SK-N-SH (cell line): ENCODE data around the gene PDZK1. TPM values are rescaled to one million over a fixed set of nuclear protein-coding genes. Genes with fewer than 3 reads are reported as not detected.
A peak's percentile ranks its signal among the peaks of the same experiment; 100 is the strongest.

Experiments
- CTCF ChIA-PET: fragments of 300-600, 350-600 bp; formaldehyde crosslinking; extraction: SDS; loops from one replicate; lab custom pipeline; 2021; lab: Yijun Ruan, JAX
- POLR2A ChIA-PET: fragments of 350-600 bp; sonication (Branson Sonifier 250); formaldehyde crosslinking; extraction: SDS; loops from one replicate; lab custom pipeline; 2020; ENCODE audit warnings: antibody characterized with exemption, inconsistent platforms; lab: Yijun Ruan, JAX
- DNase-seq: peaks from one replicate; pipeline ENCODE4 v3.0.0; 2012
- H2AFZ ChIP-seq: fragments of 200-600 bp; sonication (generic); 2 replicates; pipeline ENCODE4 v1.8.1; 2016; ENCODE audit warnings: antibody characterized with exemption, mild to moderate bottlenecking, low read depth
- H3F3A ChIP-seq: fragments of 200-600 bp; sonication (generic); replicated peaks from 2 replicates; pipeline ENCODE3; 2016; ENCODE audit warnings: antibody characterized with exemption, mild to moderate bottlenecking; ENCODE audit not compliant: insufficient read depth
- H3K27ac ChIP-seq, 2 experiments: fragments of 200-500 bp in 1 of 2; fragments of 200-600 bp in 1 of 2; sonication (Bioruptor generic) in 1 of 2; sonication (generic), shearing (Covaris generic) in 1 of 2; 2 replicates each; pipeline versions ENCODE4 v1.5.1 to v1.6.1; 2014 to 2016; ENCODE audit warnings: low read depth in 2 of 2, inconsistent platforms in 1 of 2, low read length in 1 of 2, mild to moderate bottlenecking in 1 of 2, mixed read lengths in 1 of 2
- H3K27me3 ChIP-seq: fragments of 200-600 bp; sonication (generic), shearing (Covaris generic); 2 replicates; pipeline ENCODE4 v1.6.1; 2016; ENCODE audit warnings: mixed run types; ENCODE audit not compliant: insufficient read depth
- H3K36me3 ChIP-seq, 2 experiments: fragments of 200-500 bp in 1 of 2; fragments of 200-600 bp in 1 of 2; sonication (Bioruptor generic) in 1 of 2; sonication (generic) in 1 of 2; replicated peaks in 1 of 2; 2 replicates each; pipeline versions ENCODE3 to v1.5.1; 2014 to 2016; ENCODE audit warnings: low read length in 1 of 2, mild to moderate bottlenecking in 1 of 2; ENCODE audit not compliant: insufficient read depth in 2 of 2, control insufficient read depth in 1 of 2
- H3K4me1 ChIP-seq, 2 experiments: fragments of 200-500 bp in 1 of 2; fragments of 200-600 bp in 1 of 2; sonication (Bioruptor generic) in 1 of 2; sonication (generic), shearing (Covaris generic) in 1 of 2; 2 replicates each; pipeline versions ENCODE4 v1.5.1 to v1.6.1; 2014 to 2016; ENCODE audit warnings: low read depth in 1 of 2, low read length in 1 of 2, mixed run types in 1 of 2; ENCODE audit not compliant: insufficient read depth in 2 of 2, control insufficient read depth in 1 of 2
- H3K4me2 ChIP-seq: fragments of 200-600 bp; sonication (generic), shearing (Covaris generic); 2 replicates; pipeline ENCODE4 v1.6.1; 2017; ENCODE audit warnings: mixed run types
- H3K4me3 ChIP-seq, 2 experiments: fragments of 200-500 bp in 1 of 2; fragments of 200-600 bp in 1 of 2; sonication (Bioruptor generic) in 1 of 2; sonication (generic), shearing (Covaris generic) in 1 of 2; 2 replicates each; pipeline versions ENCODE4 v1.5.1 to v1.8.1; 2014 to 2016; ENCODE audit warnings: low read depth in 2 of 2, inconsistent platforms in 1 of 2, low read length in 1 of 2, mild to moderate bottlenecking in 1 of 2, mixed read lengths in 1 of 2, moderate library complexity in 1 of 2
- H3K79me2 ChIP-seq: fragments of 200-600 bp; sonication (generic); 2 replicates; pipeline ENCODE4 v1.8.1; 2017; ENCODE audit warnings: mild to moderate bottlenecking; ENCODE audit not compliant: insufficient read depth
- H3K9ac ChIP-seq: fragments of 200-600 bp; sonication (generic); 2 replicates; pipeline ENCODE4 v1.6.1; 2017; ENCODE audit warnings: mixed run types
- H3K9me2 ChIP-seq: fragments of 200-600 bp; sonication (generic); 2 replicates; pipeline ENCODE4 v1.6.1; 2017; ENCODE audit warnings: mixed run types
- H3K9me3 ChIP-seq: fragments of 200-600 bp; sonication (generic); 2 replicates; pipeline ENCODE4 v1.6.1; 2017; ENCODE audit warnings: mixed run types, mild to moderate bottlenecking, moderate library complexity
- H4K20me1 ChIP-seq: fragments of 200-600 bp; sonication (generic); 2 replicates; pipeline ENCODE4 v1.6.1; 2017; ENCODE audit warnings: mild to moderate bottlenecking, mixed run types; ENCODE audit not compliant: insufficient read depth
- CHD2 ChIP-seq: fragments of 150-350 bp; IDR thresholded peaks from 2 replicates; pipeline ENCODE4 v1.6.1; 2018; ENCODE audit warnings: low read length; ENCODE audit not compliant: partially characterized antibody
- EP300 ChIP-seq, 2 experiments: IDR thresholded peaks; 2 replicates each; pipeline versions ENCODE4 v1.4.0 to v1.6.1; 2012; ENCODE audit warnings: borderline replicate concordance in 1 of 2, low read depth in 1 of 2, low read length in 1 of 2
- EZH2phosphoT487 ChIP-seq: fragments of 200-600 bp; sonication (generic); IDR thresholded peaks from 2 replicates; pipeline ENCODE4 v1.6.1; 2017; ENCODE audit warnings: low read depth, mixed run types, mild to moderate bottlenecking, antibody characterized with exemption, moderate library complexity, borderline replicate concordance
- FOXJ3 ChIP-seq: sonication (generic); formaldehyde crosslinking; IDR thresholded peaks from 2 replicates; pipeline ENCODE4 v1.5.1; 2020; ENCODE audit warnings: mild to moderate bottlenecking, missing genetic modification reagents
- GATA2 ChIP-seq: sonication (generic); formaldehyde crosslinking; IDR thresholded peaks from 2 replicates; pipeline ENCODE4 v1.5.0; 2020; ENCODE audit warnings: mild to moderate bottlenecking, missing genetic modification reagents
- JUND ChIP-seq: IDR thresholded peaks from 2 replicates; pipeline ENCODE4 v1.4.0; 2012
- MAX ChIP-seq: IDR thresholded peaks from 2 replicates; pipeline ENCODE4 v1.4.0; 2012; ENCODE audit warnings: low read depth
- MEF2A ChIP-seq: IDR thresholded peaks from 2 replicates; pipeline ENCODE4 v1.4.0; 2012; ENCODE audit warnings: low read depth, borderline replicate concordance
- MXI1 ChIP-seq: IDR thresholded peaks from 2 replicates; pipeline ENCODE4 v1.6.1; 2012; ENCODE audit warnings: mild to moderate bottlenecking, low read depth, low read length, improper control_type of control experiment
- NRF1 ChIP-seq: IDR thresholded peaks from 2 replicates; pipeline ENCODE4 v1.6.1; 2012; ENCODE audit warnings: low read depth, mild to moderate bottlenecking, low read length
- PBX3 ChIP-seq: IDR thresholded peaks from 2 replicates; pipeline ENCODE4; 2012
- POLR2AphosphoS5 ChIP-seq: IDR thresholded peaks from 2 replicates; pipeline ENCODE4 v1.6.1; 2012; ENCODE audit warnings: low read depth, low read length
- RAD21 ChIP-seq: IDR thresholded peaks from 2 replicates; pipeline ENCODE4 v1.6.1; 2012; ENCODE audit warnings: mild to moderate bottlenecking, low read length
- REST ChIP-seq: IDR thresholded peaks from 2 replicates; pipeline ENCODE4 v1.6.1; 2012; ENCODE audit warnings: mild to moderate bottlenecking, low read depth, low read length, moderate library complexity
- SMC3 ChIP-seq: IDR thresholded peaks from 2 replicates; pipeline ENCODE4 v1.6.1; 2012; ENCODE audit warnings: low read depth, low read length, improper control_type of control experiment
- TAF1 ChIP-seq: IDR thresholded peaks from 2 replicates; pipeline ENCODE4 v1.6.1; 2012; ENCODE audit warnings: low read depth, mild to moderate bottlenecking, low read length, moderate library complexity, borderline replicate concordance
- TCF12 ChIP-seq: IDR thresholded peaks from 2 replicates; pipeline ENCODE4 v1.4.0; 2012
- TEAD4 ChIP-seq: IDR thresholded peaks from 2 replicates; pipeline ENCODE4 v1.4.0; 2012; ENCODE audit warnings: mild to moderate bottlenecking, borderline replicate concordance; ENCODE audit not compliant: insufficient read depth
- USF2 ChIP-seq: fragments of 150-350 bp; IDR thresholded peaks from 2 replicates; pipeline ENCODE4 v1.6.1; 2017; ENCODE audit warnings: antibody characterized with exemption, low read length, low read depth, borderline replicate concordance
- WGBS: methylation state at CpG from one replicate; pipeline ENCODE4 v1.1.6; 2017; ENCODE audit warnings: low lambda C conversion rate; 5-methylcytosine and 5-hydroxymethylcytosine counted together
- polyA plus RNA-seq, 3 experiments: library from polyadenylated mRNA; depleted of rRNA; stranded (reverse); fragments of >200 nt; gene quantifications; 2 replicates each; pipeline ENCODE4 v1.2.3, GENCODE V29; 2012

Gene PDZK1
- polyA plus RNA-seq, 1 of the 3 experiments (the other 2 are of a cell fraction): 0.16 TPM

GRCh38 chr1:145708063-145708462 is 895 bp upstream of the PDZK1 start:
- no peak overlapping the region for H3K4me3 ChIP-seq
- ChIA-PET POLR2A (interaction anchor here (0.8 kb wide), 1 partner anchor 40 kb away, joined by 3 read pairs; no protein-coding TSS in a partner anchor), CTCF (interaction anchor here (7.9 kb wide), 1 partner anchor 13 kb away, joined by 70 read pairs; the partner anchor contains the start of gene CD160)
- H3K4me2 ChIP-seq: no peak overlapping the region
- H2AFZ ChIP-seq: no peak overlapping the region
- 74% methylated on average over 7 of the region's 7 CpGs for WGBS
- no peaks in the 10 kb centered on the region for H3K9me3 ChIP-seq
- peak overlapping the region in 1 of 2 experiments; percentile 19; a peak in 2 of 4 replicates for H3K27ac ChIP-seq
- TF ChIP-seq POLR2AphosphoS5 (no peak), TEAD4 (no peak), JUND (no peak), GATA2 (CRISPR knock-in tag) (peak; percentile 61; the same call in 1 of the 2 replicates), USF2 (no peak), MEF2A (no peak), EP300 (IDR thresholded peaks at IDR 0.05; ENCODE audit: borderline replicate concordance in 1 of 2, low read depth in 1 of 2, low read length in 1 of 2) (no peak)
- no peaks in the 10 kb centered on the region for H3K27me3 ChIP-seq
- H3K36me3 ChIP-seq: no peaks in the 10 kb centered on the region
- DNase-seq: peak; percentile 38
- no peaks in the 10 kb centered on the region for H3K79me2 ChIP-seq
- H3K4me1 ChIP-seq: peaks cover 0 to 16% of the 10 kb centered on the region in 2 experiments; a peak in 1 of 4 replicates
- H4K20me1 ChIP-seq: no peaks in the 10 kb centered on the region
- no peaks in the 10 kb centered on the region for H3F3A ChIP-seq
- H3K9me2 ChIP-seq: no peaks in the 10 kb centered on the region
- no peak overlapping the region for H3K9ac ChIP-seq

- Histone ChIP-seq H3K79me2 (no peaks in the 10 kb centered on the region), H3K9ac (no peak overlapping the region), H3F3A (no peaks in the 10 kb centered on the region), H2AFZ (no peak overlapping the region), H4K20me1 (no peaks in the 10 kb centered on the region), H3K9me3 (no peaks in the 10 kb centered on the region), H3K36me3 (no peaks in the 10 kb centered on the region)
- CTCF ChIA-PET: interaction anchor here (0.7 to 7.9 kb wide), 2 partner anchors 11 to 15 kb away, joined by 3 to 70 read pairs; partner anchors contain the start of gene CD160
- DNase-seq: no peak
- TF ChIP-seq EP300 (IDR thresholded peaks at IDR 0.05; ENCODE audit: borderline replicate concordance in 1 of 2, low read depth in 1 of 2, low read length in 1 of 2) (no peak), MXI1 (no peak), REST (no peak), MAX (no peak), PBX3 (no peak), RAD21 (no peak), FOXJ3 (CRISPR knock-in tag) (no peak), GATA2 (CRISPR knock-in tag) (no peak), TCF12 (no peak), SMC3 (no peak), TAF1 (no peak), MEF2A (no peak), CHD2 (no peak), NRF1 (no peak), EZH2phosphoT487 (no peak)
- TF ChIP-seq, all 33 proteins: peak for 0
- H3K27ac ChIP-seq: no peak overlapping the region
- 71% methylated on average over 2 of the region's 2 CpGs for WGBS
- H3K4me1 ChIP-seq: peaks cover 0 to 16% of the 10 kb centered on the region in 2 experiments; a peak in 1 of 4 replicates
- H3K4me3 ChIP-seq: no peak overlapping the region
- H3K4me2 ChIP-seq: no peak overlapping the region
- H3K9me2 ChIP-seq: no peaks in the 10 kb centered on the region
- H3K27me3 ChIP-seq: no peaks in the 10 kb centered on the region
- POLR2A ChIA-PET: no interaction called here
These were observed 993 bp downstream of the PDZK1 start for GRCh38 chr1:145706086-145706664.
